Posterior vena cava (tissue), 2 donors: ENCODE results near the gene UBAC1. TPM values are rescaled to one million over a fixed set of nuclear protein-coding genes. Genes with fewer than 3 reads are reported as not detected.
A peak's percentile ranks its signal among the peaks of the same experiment; 100 is the strongest.
"Not testable (repeated sequence)": the region's sequence is repeated elsewhere in the genome, so short reads cannot be mapped to it uniquely, and the experiment has no call there.

Source experiments
- DNase-seq: peaks from one replicate; pipeline ENCODE4 v3.0.0-alpha.2; 2020; ENCODE audit warnings: low spot score
- intact Hi-C, 2 donors: fragments of 100-400 bp; cut with DNase I; formaldehyde crosslinking; loops; one replicate each; pipeline versions ENCODE4 v1.14.1 to v1.14.2; 2022 to 2023
- total RNA-seq, 2 donors: library from RNA; stranded (reverse); fragmentation: NEBNext Ultra II Directional; extraction: Animal tissue kit (Norgen Biotek cat#: 25700); gene quantifications; one replicate each; pipeline ENCODE4 v1.2.1, GENCODE V29; 2021
- donor health status: DM: yes; HTN: yes; CAD: no.
- donor health status: DM: yes; HTN: yes; CAD: no.

Gene UBAC1
- total RNA-seq, 2 donors from 2014 or later, result 32.7 to 34.1 TPM

- no peak for DNase-seq
- intact Hi-C loops, result no loop called here
Measured at GRCh38 chr9:135963938-135964337, 2.8 kb upstream of the UBAC1 start.

- intact Hi-C loops, result no loop called here
- no peak for DNase-seq
Measured at GRCh38 chr9:135963338-135963737, 2.2 kb upstream of the UBAC1 start.

GRCh38 chr9:135962696-135963307 is 1.6 kb upstream of the UBAC1 start:
- intact Hi-C loops, result no loop called here
- no peak for DNase-seq

GRCh38 chr9:135961811-135962695 is 880 bp upstream of the UBAC1 start:
- DNase-seq, result no peak
- intact Hi-C loops, result loop anchor here in 1 of 2 donors (2.0 kb wide), 1 partner anchor 153 kb away; no protein-coding TSS in a partner anchor

- intact Hi-C loops, result loop anchor here in 1 of 2 donors (2.0 kb wide), 1 partner anchor 154 kb away; no protein-coding TSS in a partner anchor
Measured at GRCh38 chr9:135960411-135961276, 529 bp downstream of the UBAC1 start.

GRCh38 chr9:135959814-135960213 is 1.4 kb downstream of the UBAC1 start:
- no peak for DNase-seq
- intact Hi-C loops, result loop anchor here in 1 of 2 donors (2.0 kb wide), 1 partner anchor 155 kb away; no protein-coding TSS in a partner anchor

More at GRCh38 chr9:135960411-135961276, 529 bp downstream of the UBAC1 start:
- DNase-seq, result peak; percentile 87

- no peak for DNase-seq
- intact Hi-C loops, result no loop called here
Measured at GRCh38 chr9:135958485-135958884, 2.7 kb downstream of the UBAC1 start.

GRCh38 chr9:135957431-135957830 is 3.7 kb downstream of the UBAC1 start:
- intact Hi-C loops, result no loop called here

GRCh38 chr9:135956802-135957174 is 4.4 kb downstream of the UBAC1 start:
- intact Hi-C loops, result no loop called here

More at GRCh38 chr9:135957431-135957830, 3.7 kb downstream of the UBAC1 start:
- DNase-seq, result no peak

GRCh38 chr9:135955934-135956801 is 5.0 kb downstream of the UBAC1 start:
- DNase-seq, result no peak
- intact Hi-C loops, result no loop called here

More at GRCh38 chr9:135956802-135957174, 4.4 kb downstream of the UBAC1 start:
- DNase-seq, result no peak

- no peak for DNase-seq
- intact Hi-C loops, result no loop called here
Measured at GRCh38 chr9:135952664-135953206, 8.4 kb downstream of the UBAC1 start.

GRCh38 chr9:135951889-135952663 is 9.1 kb downstream of the UBAC1 start:
- intact Hi-C loops, result no loop called here

GRCh38 chr9:135951310-135951709 is 9.9 kb downstream of the UBAC1 start:
- DNase-seq, intact Hi-C loops: not testable (repeated sequence)

More at GRCh38 chr9:135951889-135952663, 9.1 kb downstream of the UBAC1 start:
- DNase-seq, result no peak

- DNase-seq, intact Hi-C loops: not testable (repeated sequence)
Measured at GRCh38 chr9:135950841-135951240, 10.3 kb downstream of the UBAC1 start.

- intact Hi-C loops, result no loop called here
- no peak for DNase-seq
Measured at GRCh38 chr9:135950135-135950682, 11.0 kb downstream of the UBAC1 start.

- intact Hi-C loops, result no loop called here
Measured at GRCh38 chr9:135949501-135950134, 11.6 kb downstream of the UBAC1 start.

GRCh38 chr9:135948968-135949367 is 12.2 kb downstream of the UBAC1 start:
- intact Hi-C loops, result no loop called here

More at GRCh38 chr9:135949501-135950134, 11.6 kb downstream of the UBAC1 start:
- DNase-seq, result no peak

More at GRCh38 chr9:135948968-135949367, 12.2 kb downstream of the UBAC1 start:
- no peak for DNase-seq
